BJ (cell line): Measurements from ENCODE around the gene SERGEF. TPM values are rescaled to one million over a fixed set of nuclear protein-coding genes. Genes with fewer than 3 reads are reported as not detected.
A peak's percentile ranks its signal among the peaks of the same experiment; 100 is the strongest.

ENCODE experiments used
- CTCF ChIA-PET: fragments of 350-600 bp; formaldehyde crosslinking; extraction: SDS; loops from one replicate; lab custom pipeline; 2021; ENCODE audit warnings: antibody characterized with exemption, inconsistent platforms; lab: Yijun Ruan, JAX
- POLR2A ChIA-PET: fragments of 300-600 bp; sonication (Branson Sonifier 250); formaldehyde crosslinking; extraction: SDS; loops from one replicate; lab custom pipeline; 2021; ENCODE audit warnings: antibody characterized with exemption; lab: Charles Lee
- DNase-seq: peaks from one replicate; pipeline ENCODE4 v3.0.0-alpha.2; 2011; ENCODE audit warnings: low read depth
- H3K27me3 ChIP-seq: 2 replicates; pipeline ENCODE4 v1.6.0; 2011; ENCODE audit warnings: low read length; ENCODE audit not compliant: control insufficient read depth, insufficient read depth
- H3K36me3 ChIP-seq: 2 replicates; pipeline ENCODE4 v1.5.1; 2011; ENCODE audit warnings: low read length; ENCODE audit not compliant: control insufficient read depth, insufficient read depth
- H3K4me3 ChIP-seq: 2 replicates; pipeline ENCODE4 v1.5.1; 2011; ENCODE audit warnings: low read depth, mild to moderate bottlenecking, control low read depth, low read length
- polyA minus RNA-seq: library from RNA; depleted of rRNA, polyadenylated mRNA; stranded (reverse); fragments of >200 nt; gene quantifications from 2 replicates; pipeline ENCODE4 v1.2.3, GENCODE V29; 2011; rRNA and poly(A)+ RNA removed
- polyA plus RNA-seq: library from polyadenylated mRNA; depleted of rRNA; stranded (reverse); fragments of >200 nt; gene quantifications from 2 replicates; pipeline ENCODE4 v1.2.3, GENCODE V29; 2011; rRNA removed
- TF ChIP-seq, protein P1 (sequence below): IDR thresholded peaks from 2 replicates; pipeline ENCODE4 v1.5.1; 2011; ENCODE audit warnings: low read depth, mild to moderate bottlenecking, control low read depth, inconsistent platforms, low read length, moderate library complexity; ENCODE audit not compliant: insufficient read depth

The SERGEF gene
- 17.2 and 17.4 TPM in 2 replicates for polyA plus RNA-seq
- polyA minus RNA-seq: 13.4 and 16.0 TPM in 2 replicates

DNA sequence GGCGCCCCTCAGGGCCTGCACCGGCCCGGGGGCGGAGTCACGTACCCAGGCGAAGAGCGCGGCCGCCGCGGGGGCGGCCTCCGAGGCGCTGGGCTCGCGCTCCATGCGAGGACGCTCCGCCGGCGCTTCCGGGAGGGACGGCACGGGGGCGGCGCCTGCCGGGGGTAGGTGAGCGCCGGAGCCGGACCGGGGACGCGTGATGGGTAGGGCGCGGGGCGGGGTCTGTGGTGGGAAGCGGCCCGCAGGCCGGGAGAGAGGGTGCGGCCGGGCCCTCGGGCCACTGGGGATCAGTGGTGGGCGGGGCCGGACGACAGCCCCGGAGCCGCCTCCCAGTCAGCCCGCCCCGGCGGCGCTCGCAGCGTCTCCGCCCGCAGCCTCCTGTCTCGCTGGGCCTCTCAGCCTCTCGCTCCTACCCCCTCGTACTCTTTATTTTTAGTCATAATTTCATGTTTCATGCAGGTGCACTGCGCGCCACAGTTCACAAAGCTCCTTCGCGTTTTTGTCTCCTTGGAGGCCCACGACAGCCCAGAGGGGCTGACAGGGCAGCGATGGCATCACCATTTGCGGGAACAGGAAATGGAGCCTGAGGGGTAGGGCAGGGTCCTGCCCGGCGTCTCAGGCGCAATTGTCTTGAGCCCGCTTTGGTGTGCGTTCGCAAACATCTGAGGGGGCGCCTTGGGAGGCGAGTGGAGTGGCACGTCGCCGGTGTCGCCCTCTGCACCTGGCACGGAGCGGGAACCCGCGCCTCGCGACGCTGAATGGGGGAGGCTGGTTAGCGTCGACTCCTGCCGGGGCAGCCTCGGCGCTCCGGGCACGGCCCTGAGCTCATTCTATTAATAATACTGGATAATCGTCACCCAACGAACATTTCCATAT lies at the start of gene SERGEF:
SERGEF (minus strand) TSS at position 142 of the 876 bp plus-strand sequence; CDS start at position 105, 37 bp downstream.
- H3K4me3 ChIP-seq: peak within 1 kb of the TSS; percentile 86
- no peaks in the 10 kb centered on the region for H3K27me3 ChIP-seq
- peak; percentile 33 for DNase-seq
- POLR2A ChIA-PET: interaction anchor here (0.7 kb wide), 1 partner anchor 40 kb away, joined by 13 read pairs; no protein-coding TSS in a partner anchor
- no peaks in the 10 kb centered on the region for H3K36me3 ChIP-seq
- CTCF ChIA-PET: interaction anchor here (1.0 to 2.7 kb wide), 2 partner anchors 30 to 35 kb away, joined by 3 to 8 read pairs; no protein-coding TSS in a partner anchor
- TF ChIP-seq, protein P1, sequence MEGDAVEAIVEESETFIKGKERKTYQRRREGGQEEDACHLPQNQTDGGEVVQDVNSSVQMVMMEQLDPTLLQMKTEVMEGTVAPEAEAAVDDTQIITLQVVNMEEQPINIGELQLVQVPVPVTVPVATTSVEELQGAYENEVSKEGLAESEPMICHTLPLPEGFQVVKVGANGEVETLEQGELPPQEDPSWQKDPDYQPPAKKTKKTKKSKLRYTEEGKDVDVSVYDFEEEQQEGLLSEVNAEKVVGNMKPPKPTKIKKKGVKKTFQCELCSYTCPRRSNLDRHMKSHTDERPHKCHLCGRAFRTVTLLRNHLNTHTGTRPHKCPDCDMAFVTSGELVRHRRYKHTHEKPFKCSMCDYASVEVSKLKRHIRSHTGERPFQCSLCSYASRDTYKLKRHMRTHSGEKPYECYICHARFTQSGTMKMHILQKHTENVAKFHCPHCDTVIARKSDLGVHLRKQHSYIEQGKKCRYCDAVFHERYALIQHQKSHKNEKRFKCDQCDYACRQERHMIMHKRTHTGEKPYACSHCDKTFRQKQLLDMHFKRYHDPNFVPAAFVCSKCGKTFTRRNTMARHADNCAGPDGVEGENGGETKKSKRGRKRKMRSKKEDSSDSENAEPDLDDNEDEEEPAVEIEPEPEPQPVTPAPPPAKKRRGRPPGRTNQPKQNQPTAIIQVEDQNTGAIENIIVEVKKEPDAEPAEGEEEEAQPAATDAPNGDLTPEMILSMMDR: no peak

DNA sequence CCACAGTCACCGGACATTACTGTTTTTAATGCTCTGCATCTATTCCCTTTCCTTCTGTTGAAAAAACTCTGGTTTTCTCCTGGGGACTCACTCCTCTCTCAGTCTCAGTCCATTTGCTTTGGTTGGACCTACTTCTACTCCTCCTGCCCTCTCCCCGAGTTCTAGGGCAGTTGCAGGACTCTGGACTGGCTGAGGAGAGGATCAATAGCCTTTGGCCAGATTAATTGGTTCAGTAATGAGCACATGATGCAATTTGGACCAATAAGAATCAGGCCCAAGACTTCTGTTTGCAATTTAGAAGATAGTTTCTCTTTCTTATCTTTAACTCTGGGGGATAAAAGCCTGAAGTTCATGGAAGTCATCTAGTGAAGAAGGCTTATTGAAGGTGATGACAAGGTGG lies 48.5 kb upstream of the SERGEF start:
- TF ChIP-seq, protein P1: no peak
- H3K4me3 ChIP-seq: no peak overlapping the region
- H3K27me3 ChIP-seq: no peaks in the 10 kb centered on the region
- POLR2A ChIA-PET: no interaction called here
- CTCF ChIA-PET: no interaction called here
- no peak for DNase-seq
- H3K36me3 ChIP-seq: no peaks in the 10 kb centered on the region

- POLR2A ChIA-PET: no interaction called here
- CTCF ChIA-PET: no interaction called here
- no peak overlapping the region for H3K4me3 ChIP-seq
- no peak for DNase-seq
- H3K27me3 ChIP-seq: no peaks in the 10 kb centered on the region
- no peaks in the 10 kb centered on the region for H3K36me3 ChIP-seq
- TF ChIP-seq, protein P1: no peak
Measured at GRCh38 chr11:18056561-18057181, 43.8 kb upstream of the SERGEF start.

- ChIA-PET CTCF (no interaction called here), POLR2A (no interaction called here)
- DNase-seq: no peak
- H3K27me3 ChIP-seq: no peaks in the 10 kb centered on the region; the same call in 1 of the 2 replicates
- no peak overlapping the region for H3K4me3 ChIP-seq
- TF ChIP-seq, protein P1: no peak
- no peaks in the 10 kb centered on the region for H3K36me3 ChIP-seq
Measured at GRCh38 chr11:18054511-18055103, 41.8 kb upstream of the SERGEF start.

- no peak overlapping the region for H3K4me3 ChIP-seq
- POLR2A ChIA-PET: no interaction called here
- H3K36me3 ChIP-seq: no peaks in the 10 kb centered on the region
- H3K27me3 ChIP-seq: peaks cover 4% of the 10 kb centered on the region
- CTCF ChIA-PET: no interaction called here
- DNase-seq: no peak
- TF ChIP-seq, protein P1: no peak
Measured at GRCh38 chr11:18050848-18051247, 38.0 kb upstream of the SERGEF start.
